MM.1S (cell line): Measurements from ENCODE around the gene SAMD8.
"Not testable (repeated sequence)": the region's sequence is repeated elsewhere in the genome, so short reads cannot be mapped to it uniquely, and the experiment has no call there.

Experiments used
- DNase-seq: peaks from one replicate; pipeline ENCODE4 v3.0.0-alpha.2; 2015
- H2AFZ ChIP-seq: fragments of 300-600 bp; sonication (generic); 2 replicates; pipeline ENCODE4 v1.6.0; 2016; ENCODE audit warnings: antibody characterized with exemption, low read length
- H3F3A ChIP-seq: fragments of 300-600 bp; sonication (generic); 2 replicates; pipeline ENCODE4 v1.6.1; 2016; ENCODE audit warnings: mild to moderate bottlenecking, antibody characterized with exemption, low read length, moderate library complexity, mixed read lengths; ENCODE audit not compliant: insufficient read depth
- H3K27ac ChIP-seq: fragments of 300-600 bp; sonication (generic); 2 replicates; pipeline ENCODE4 v1.5.1; 2016; ENCODE audit warnings: mild to moderate bottlenecking, low read length
- H3K27me3 ChIP-seq: fragments of 300-600 bp; sonication (generic); replicated peaks from 2 replicates; pipeline ENCODE4 v1.6.0; 2016; ENCODE audit warnings: low read length; ENCODE audit not compliant: insufficient read depth
- H3K36me3 ChIP-seq: fragments of 300-600 bp; sonication (generic); replicated peaks from 2 replicates; pipeline ENCODE4 v1.6.1; 2016; ENCODE audit warnings: mild to moderate bottlenecking, low read length, mixed read lengths; ENCODE audit not compliant: insufficient read depth
- H3K4me1 ChIP-seq: fragments of 300-600 bp; sonication (generic); 2 replicates; pipeline ENCODE4 v1.6.1; 2016; ENCODE audit warnings: low read length, mixed read lengths
- H3K4me2 ChIP-seq: fragments of 300-600 bp; sonication (generic); 2 replicates; pipeline ENCODE4 v1.6.0; 2016; ENCODE audit warnings: low read depth, low read length
- H3K4me3 ChIP-seq: fragments of 300-600 bp; sonication (generic); 2 replicates; pipeline ENCODE4 v1.5.1; 2016; ENCODE audit warnings: low read length, mixed read lengths
- H3K79me2 ChIP-seq: fragments of 300-600 bp; sonication (generic); 2 replicates; pipeline ENCODE4 v1.6.1; 2016; ENCODE audit warnings: mixed run types, low read length, mixed read lengths
- H3K9ac ChIP-seq: fragments of 300-600 bp; sonication (generic); 2 replicates; pipeline ENCODE4 v1.6.1; 2016; ENCODE audit warnings: low read length, mixed read lengths
- H3K9me2 ChIP-seq: fragments of 300-600 bp; sonication (generic); replicated peaks from 2 replicates; pipeline ENCODE4 v1.6.1; 2016; ENCODE audit warnings: mild to moderate bottlenecking, low read length, mixed read lengths; ENCODE audit not compliant: insufficient read depth
- H3K9me3 ChIP-seq: fragments of 300-600 bp; sonication (generic); replicated peaks from 2 replicates; pipeline ENCODE4 v1.6.1; 2016; ENCODE audit warnings: mild to moderate bottlenecking, low read length, mixed read lengths; ENCODE audit not compliant: insufficient read depth
- H4K20me1 ChIP-seq: fragments of 300-600 bp; sonication (generic); 2 replicates; pipeline ENCODE4 v1.6.1; 2016; ENCODE audit warnings: mild to moderate bottlenecking, low read length, moderate library complexity, mixed read lengths; ENCODE audit not compliant: insufficient read depth
- EZH2 ChIP-seq: fragments of 300-600 bp; sonication (generic); optimal IDR thresholded peaks from 2 replicates; pipeline ENCODE3; 2017; ENCODE audit warnings: low read depth, mild to moderate bottlenecking, antibody characterized with exemption, low read length, mixed read lengths
- EZH2phosphoT487 ChIP-seq: fragments of 300-600 bp; sonication (generic); IDR thresholded peaks from 2 replicates; pipeline ENCODE4 v1.6.1; 2018; ENCODE audit warnings: antibody characterized with exemption, low read length
- TF ChIP-seq, protein P1 (sequence below): fragments of 300-600 bp; sonication (generic); IDR thresholded peaks from 2 replicates; pipeline ENCODE4 v1.5.1; 2016; ENCODE audit warnings: antibody characterized with exemption, low read length, mixed read lengths

The SAMD8 gene

GRCh38 chr10:75189266-75190096, 78.0 kb downstream of the SAMD8 start:
- Histone ChIP-seq H3K36me3 (no peaks in the 10 kb centered on the region), H3K9ac (no peak overlapping the region), H2AFZ (no peak overlapping the region), H3K27me3 (no peaks in the 10 kb centered on the region), H3K4me3 (no peak overlapping the region), H3K9me3 (no peaks in the 10 kb centered on the region), H3F3A (peaks cover 4% of the 10 kb centered on the region; the same call in 1 of the 2 replicates), H3K9me2 (no peaks in the 10 kb centered on the region), H3K4me2 (no peak overlapping the region), H3K27ac (no peak overlapping the region), H3K79me2 (no peaks in the 10 kb centered on the region), H3K4me1 (no peaks in the 10 kb centered on the region), H4K20me1 (no peaks in the 10 kb centered on the region)
- TF ChIP-seq EZH2, result no peak
- TF ChIP-seq, protein P1, sequence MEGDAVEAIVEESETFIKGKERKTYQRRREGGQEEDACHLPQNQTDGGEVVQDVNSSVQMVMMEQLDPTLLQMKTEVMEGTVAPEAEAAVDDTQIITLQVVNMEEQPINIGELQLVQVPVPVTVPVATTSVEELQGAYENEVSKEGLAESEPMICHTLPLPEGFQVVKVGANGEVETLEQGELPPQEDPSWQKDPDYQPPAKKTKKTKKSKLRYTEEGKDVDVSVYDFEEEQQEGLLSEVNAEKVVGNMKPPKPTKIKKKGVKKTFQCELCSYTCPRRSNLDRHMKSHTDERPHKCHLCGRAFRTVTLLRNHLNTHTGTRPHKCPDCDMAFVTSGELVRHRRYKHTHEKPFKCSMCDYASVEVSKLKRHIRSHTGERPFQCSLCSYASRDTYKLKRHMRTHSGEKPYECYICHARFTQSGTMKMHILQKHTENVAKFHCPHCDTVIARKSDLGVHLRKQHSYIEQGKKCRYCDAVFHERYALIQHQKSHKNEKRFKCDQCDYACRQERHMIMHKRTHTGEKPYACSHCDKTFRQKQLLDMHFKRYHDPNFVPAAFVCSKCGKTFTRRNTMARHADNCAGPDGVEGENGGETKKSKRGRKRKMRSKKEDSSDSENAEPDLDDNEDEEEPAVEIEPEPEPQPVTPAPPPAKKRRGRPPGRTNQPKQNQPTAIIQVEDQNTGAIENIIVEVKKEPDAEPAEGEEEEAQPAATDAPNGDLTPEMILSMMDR, result no peak
- TF ChIP-seq EZH2phosphoT487, result no peak
- no peak for DNase-seq

GRCh38 chr10:75191821-75192568, 80.5 kb downstream of the SAMD8 start:
- Histone ChIP-seq H3K36me3 (no peaks in the 10 kb centered on the region), H3K27ac (no peak overlapping the region), H3K79me2 (no peaks in the 10 kb centered on the region), H3K4me2 (no peak overlapping the region), H3K9ac (no peak overlapping the region), H4K20me1 (no peaks in the 10 kb centered on the region), H3K9me2 (no peaks in the 10 kb centered on the region), H2AFZ (no peak overlapping the region), H3K4me1 (no peaks in the 10 kb centered on the region), H3K9me3 (no peaks in the 10 kb centered on the region), H3K4me3 (no peak overlapping the region), H3F3A (peaks cover 4% of the 10 kb centered on the region; the same call in 1 of the 2 replicates), H3K27me3 (no peaks in the 10 kb centered on the region)
- DNase-seq, result no peak
- TF ChIP-seq EZH2 (no peak), EZH2phosphoT487 (no peak)
- TF ChIP-seq, protein P1, result no peak

DNA sequence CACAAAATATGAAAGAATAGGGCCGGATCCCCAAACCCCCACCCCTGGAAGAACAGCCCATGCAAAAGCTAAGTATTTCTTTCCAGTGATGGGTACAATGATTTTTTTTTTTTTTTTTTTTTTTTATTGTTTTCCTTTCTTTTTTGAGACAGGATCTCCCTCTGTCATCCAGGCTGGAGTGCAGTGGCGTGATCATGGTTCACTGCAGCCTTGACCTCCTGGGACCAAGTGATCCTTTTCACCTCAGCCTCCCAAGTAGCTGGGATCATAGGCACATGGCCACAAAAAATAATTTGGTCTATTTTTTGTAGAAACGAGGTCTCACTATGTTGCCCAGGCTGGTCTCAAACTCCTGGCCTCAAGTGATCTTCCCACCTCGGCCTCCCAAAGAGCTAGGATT, 83.2 kb downstream of the SAMD8 start:
- H3K36me3 ChIP-seq, H3K4me3 ChIP-seq, H3K4me2 ChIP-seq: not testable (repeated sequence)

More for the DNA sequence above, 83.2 kb downstream of the SAMD8 start:
- not testable (repeated sequence) for H3K27me3 ChIP-seq, H3K9ac ChIP-seq, H3F3A ChIP-seq, H4K20me1 ChIP-seq, H3K9me2 ChIP-seq, H2AFZ ChIP-seq, H3K4me1 ChIP-seq, H3K79me2 ChIP-seq, H3K9me3 ChIP-seq, DNase-seq, H3K27ac ChIP-seq
